H1 (cell line): ENCODE data around the gene ABTB1. TPM values are rescaled to one million over a fixed set of nuclear protein-coding genes. Genes with fewer than 3 reads are reported as not detected.

Experiments used
- CTCF ChIA-PET: fragments of 300-600 bp; sonication (Branson Sonifier 250); formaldehyde crosslinking; loops from one replicate; lab custom pipeline; 2021; ENCODE audit not compliant: partially characterized antibody; lab: Charles Lee
- POLR2A ChIA-PET: fragments of 300-600 bp; sonication (Branson Sonifier 250); formaldehyde crosslinking; loops from one replicate; lab custom pipeline; 2021; ENCODE audit warnings: inconsistent platforms; ENCODE audit not compliant: partially characterized antibody; lab: Charles Lee
- DNase-seq, 2 experiments: peaks; one replicate each; pipeline versions ENCODE4 v3.0.0 to v3.0.0-alpha.2; 2010 to 2022; ENCODE audit warnings: low spot score in 2 of 2, low read depth in 1 of 2, mixed read lengths in 1 of 2
- FAIRE-seq: peaks from 2 replicates; lab custom pipeline; 2011; peaks lifted over from hg19 to GRCh38; lab: Jason Lieb, UNC
- H2AFZ ChIP-seq: 2 replicates; pipeline ENCODE4 v1.8.1; 2012; ENCODE audit warnings: low read length, inconsistent platforms
- H2AK5ac ChIP-seq: 2 replicates; pipeline ENCODE4 v1.6.1; 2013; ENCODE audit warnings: low read depth, low read length
- H2BK120ac ChIP-seq: replicated peaks from 2 replicates; pipeline ENCODE3; 2013; ENCODE audit warnings: low read depth, low read length, inconsistent platforms
- H2BK12ac ChIP-seq: 2 replicates; pipeline ENCODE4 v1.6.1; 2013; ENCODE audit warnings: low read depth, low read length
- H2BK15ac ChIP-seq: 2 replicates; pipeline ENCODE4 v1.6.1; 2013; ENCODE audit warnings: low read length
- H2BK20ac ChIP-seq: 2 replicates; pipeline ENCODE4 v1.6.1; 2013; ENCODE audit warnings: low read length
- H2BK5ac ChIP-seq: 2 replicates; pipeline ENCODE4 v1.6.1; 2013; ENCODE audit warnings: low read depth, low read length
- H3K14ac ChIP-seq: 2 replicates; pipeline ENCODE4 v1.6.1; 2013; ENCODE audit warnings: inconsistent platforms; ENCODE audit not compliant: insufficient read length
- H3K18ac ChIP-seq: 2 replicates; pipeline ENCODE4 v1.6.1; 2013; ENCODE audit warnings: low read length; ENCODE audit errors: extremely low read depth
- H3K23ac ChIP-seq: 2 replicates; pipeline ENCODE4 v1.6.1; 2013; ENCODE audit warnings: inconsistent platforms; ENCODE audit not compliant: insufficient read length
- H3K23me2 ChIP-seq: 2 replicates; pipeline ENCODE4 v1.6.1; 2013; ENCODE audit warnings: low read depth, low read length
- H3K27ac ChIP-seq: 2 replicates; pipeline ENCODE4 v1.6.1; 2011; ENCODE audit warnings: low read depth, low read length, inconsistent platforms
- H3K27me3 ChIP-seq, 4 experiments: replicated peaks in 1 of 4; 1 replicate in 1 of 4; 2 replicates in 3 of 4; pipeline versions ENCODE4 v1.6.1 to v1.8.1; 2011 to 2013; ENCODE audit warnings: low read length in 3 of 4, mild to moderate bottlenecking in 3 of 4, inconsistent platforms in 2 of 4, mixed read lengths in 2 of 4, moderate library complexity in 1 of 4; ENCODE audit not compliant: control insufficient read depth in 3 of 4, insufficient read depth in 3 of 4; ENCODE audit errors: extremely low read depth in 1 of 4
- H3K36me3 ChIP-seq, 4 experiments: 2 replicates each; pipeline versions ENCODE4 v1.6.1 to v1.8.1; 2011 to 2013; ENCODE audit warnings: mild to moderate bottlenecking in 4 of 4, low read length in 3 of 4, moderate library complexity in 2 of 4, control low read depth in 1 of 4, inconsistent platforms in 1 of 4; ENCODE audit not compliant: insufficient read depth in 4 of 4, control insufficient read depth in 2 of 4
- H3K4ac ChIP-seq: replicated peaks from 2 replicates; pipeline ENCODE3; 2013; ENCODE audit warnings: low read length, low read depth, mixed read lengths, inconsistent platforms; ENCODE audit not compliant: insufficient read length
- H3K4me1 ChIP-seq, 4 experiments: replicated peaks in 1 of 4; 1 replicate in 1 of 4; 2 replicates in 3 of 4; pipeline versions ENCODE4 v1.6.1 to v1.8.1; 2011 to 2013; ENCODE audit warnings: low read length in 3 of 4, inconsistent platforms in 2 of 4, mixed read lengths in 1 of 4; ENCODE audit not compliant: insufficient read depth in 4 of 4, control insufficient read depth in 3 of 4
- H3K4me2 ChIP-seq, 2 experiments: 2 replicates each; pipeline versions ENCODE4 v1.6.1 to v1.8.1; 2011 to 2013; ENCODE audit warnings: low read depth in 2 of 2, low read length in 2 of 2, control low read depth in 1 of 2, inconsistent platforms in 1 of 2, mild to moderate bottlenecking in 1 of 2; ENCODE audit not compliant: insufficient read depth in 1 of 2
- H3K4me3 ChIP-seq, 4 experiments: fragments of 200-600, 300-600 bp in 1 of 4; sonication (generic), shearing (Covaris generic), sonication (Bioruptor Twin) in 1 of 4; 2 replicates each; pipeline versions ENCODE4 v1.5.1 to v1.8.1; 2011 to 2016; ENCODE audit warnings: low read length in 4 of 4, low read depth in 3 of 4, control low read depth in 2 of 4, inconsistent platforms in 2 of 4, mild to moderate bottlenecking in 2 of 4, mixed read lengths in 1 of 4, moderate library complexity in 1 of 4; ENCODE audit not compliant: insufficient read depth in 2 of 4; ENCODE audit errors: extremely low read depth in 1 of 4
- H3K56ac ChIP-seq: replicated peaks from 2 replicates; pipeline ENCODE3; 2013; ENCODE audit warnings: low read depth, mild to moderate bottlenecking, mixed read lengths, low read length, inconsistent platforms; ENCODE audit not compliant: insufficient read length
- H3K79me1 ChIP-seq: 2 replicates; pipeline ENCODE4 v1.6.1; 2013; ENCODE audit warnings: low read depth, low read length, control low read depth
- H3K79me2 ChIP-seq, 2 experiments: 2 replicates each; pipeline versions ENCODE4 v1.6.1 to v1.8.1; 2012 to 2013; ENCODE audit warnings: low read length in 2 of 2, mild to moderate bottlenecking in 2 of 2, inconsistent platforms in 1 of 2; ENCODE audit not compliant: insufficient read depth in 2 of 2, control insufficient read depth in 1 of 2
- H3K9ac ChIP-seq, 4 experiments: replicated peaks in 1 of 4; 1 replicate in 1 of 4; 2 replicates in 3 of 4; pipeline versions ENCODE4 v1.6.1 to v1.8.1; 2011 to 2013; ENCODE audit warnings: low read depth in 3 of 4, low read length in 3 of 4, control low read depth in 2 of 4, mild to moderate bottlenecking in 2 of 4, moderate library complexity in 2 of 4, inconsistent platforms in 1 of 4; ENCODE audit errors: extremely low read depth in 1 of 4
- H3K9me3 ChIP-seq, 2 experiments: 2 replicates each; pipeline versions ENCODE4 v1.6.1 to v1.8.1; 2012 to 2013; ENCODE audit warnings: mild to moderate bottlenecking in 2 of 2, moderate library complexity in 2 of 2, control low read depth in 1 of 2, inconsistent platforms in 1 of 2, low read depth in 1 of 2, low read length in 1 of 2, mixed read lengths in 1 of 2; ENCODE audit not compliant: insufficient read depth in 2 of 2
- H4K20me1 ChIP-seq, 2 experiments: replicated peaks in 1 of 2; 2 replicates each; pipeline versions ENCODE3 to v1.8.1; 2011 to 2013; ENCODE audit warnings: inconsistent platforms in 2 of 2, low read length in 2 of 2, mild to moderate bottlenecking in 1 of 2; ENCODE audit not compliant: insufficient read depth in 2 of 2, control insufficient read depth in 1 of 2
- H4K5ac ChIP-seq: 2 replicates; pipeline ENCODE4 v1.6.1; 2013; ENCODE audit warnings: low read length, low read depth, mixed read lengths, inconsistent platforms; ENCODE audit not compliant: insufficient read length
- H4K8ac ChIP-seq: 2 replicates; pipeline ENCODE4 v1.8.0; 2013; ENCODE audit warnings: mild to moderate bottlenecking, moderate library complexity, low read length, inconsistent platforms; ENCODE audit not compliant: insufficient read depth; ENCODE audit errors: extremely low read depth
- H4K91ac ChIP-seq: replicated peaks from 2 replicates; pipeline ENCODE3; 2013; ENCODE audit warnings: low read length, mixed read lengths, inconsistent platforms; ENCODE audit not compliant: insufficient read length
- CEBPB ChIP-seq: IDR thresholded peaks from 2 replicates; pipeline ENCODE4 v1.6.1; 2012; ENCODE audit warnings: low read depth, low read length
- CREB1 ChIP-seq: IDR thresholded peaks from 2 replicates; pipeline ENCODE4 v1.6.1; 2012; ENCODE audit warnings: inconsistent platforms
- JUN ChIP-seq: IDR thresholded peaks from 2 replicates; pipeline ENCODE4 v1.6.1; 2011; ENCODE audit warnings: low read depth, mild to moderate bottlenecking, improper control_type of control experiment, low read length
- KDM1A ChIP-seq: fragments of 200-600, 300-600 bp; sonication (generic); IDR thresholded peaks from 2 replicates; pipeline ENCODE4 v1.7.1; 2016; ENCODE audit warnings: mild to moderate bottlenecking, low read length, borderline replicate concordance
- RBBP5 ChIP-seq: IDR thresholded peaks from 2 replicates; pipeline ENCODE4 v1.7.1; 2012; ENCODE audit warnings: low read depth, mild to moderate bottlenecking, inconsistent platforms, low read length, moderate library complexity, borderline replicate concordance
- SIN3A ChIP-seq, 2 experiments: IDR thresholded peaks in 1 of 2; conservative IDR thresholded peaks in 1 of 2; 2 replicates each; pipeline ENCODE4 v1.6.1; 2011 to 2012; ENCODE audit warnings: low read length in 2 of 2, improper control_type of control experiment in 1 of 2, low read depth in 1 of 2, mild to moderate bottlenecking in 1 of 2
- SIX5 ChIP-seq: IDR thresholded peaks from 2 replicates; pipeline ENCODE4 v1.6.1; 2011; ENCODE audit warnings: mild to moderate bottlenecking, low read depth, low read length
- TBP ChIP-seq: IDR thresholded peaks from 2 replicates; pipeline ENCODE4 v1.6.1; 2011; ENCODE audit warnings: low read depth, low read length, improper control_type of control experiment
- YY1 ChIP-seq: IDR thresholded peaks from 2 replicates; pipeline ENCODE4 v1.6.1; 2011; ENCODE audit warnings: low read depth, mild to moderate bottlenecking, low read length
- WGBS, 2 experiments: shearing (Covaris generic) in 1 of 2; methylation state at CpG; one replicate each; pipeline versions ENCODE4 v1.1.6 to v1.1.7; 2013 to 2015; ENCODE audit warnings: low lambda C conversion rate in 2 of 2, mixed read lengths in 2 of 2, inconsistent platforms in 1 of 2, low coverage in 1 of 2, missing lambda C conversion rate in 1 of 2; ENCODE audit not compliant: insufficient replicate concordance in 2 of 2, insufficient coverage in 1 of 2, insufficient read length in 1 of 2; ENCODE audit errors: extremely low coverage in 1 of 2, missing lambda C conversion rate in 1 of 2; 5-methylcytosine and 5-hydroxymethylcytosine counted together
- polyA plus RNA-seq, 7 experiments: library from polyadenylated mRNA; depleted of rRNA in 3 of 7; stranded (reverse) in 5 of 7; unstranded in 2 of 7; fragments of >200 nt in 5 of 7; fragments of 200-250 nt in 2 of 7; gene quantifications; 1 replicate in 5 of 7; 2 replicates in 1 of 7; 4 replicates in 1 of 7; pipeline versions ENCODE4 v1.2.1 to v1.2.3, GENCODE V29; 2011 to 2013; ENCODE audit warnings: missing spikeins in 2 of 7, mixed read lengths in 2 of 7
- total RNA-seq: library from RNA; stranded (reverse); fragmentation: NEBNext Ultra II Directional; extraction: Animal tissue kit (Norgen Biotek cat#: 25700); gene quantifications from 2 replicates; pipeline ENCODE4 v1.2.1, GENCODE V29; 2021
- TF ChIP-seq, protein P1 (sequence below): IDR thresholded peaks from 2 replicates; pipeline ENCODE4 v1.6.1; 2011; ENCODE audit warnings: low read depth, mild to moderate bottlenecking, low read length; ENCODE audit not compliant: insufficient read depth
- TF ChIP-seq, protein P2 (sequence below): IDR thresholded peaks from 2 replicates; pipeline ENCODE4 v1.6.1; 2012; ENCODE audit warnings: inconsistent platforms

Gene ABTB1
- total and polyA plus RNA-seq, 2 of the 8 experiments (the other 6 are each of a cell fraction or from before 2014, with no cell fraction given), result 7.1 to 9.4 TPM

DNA sequence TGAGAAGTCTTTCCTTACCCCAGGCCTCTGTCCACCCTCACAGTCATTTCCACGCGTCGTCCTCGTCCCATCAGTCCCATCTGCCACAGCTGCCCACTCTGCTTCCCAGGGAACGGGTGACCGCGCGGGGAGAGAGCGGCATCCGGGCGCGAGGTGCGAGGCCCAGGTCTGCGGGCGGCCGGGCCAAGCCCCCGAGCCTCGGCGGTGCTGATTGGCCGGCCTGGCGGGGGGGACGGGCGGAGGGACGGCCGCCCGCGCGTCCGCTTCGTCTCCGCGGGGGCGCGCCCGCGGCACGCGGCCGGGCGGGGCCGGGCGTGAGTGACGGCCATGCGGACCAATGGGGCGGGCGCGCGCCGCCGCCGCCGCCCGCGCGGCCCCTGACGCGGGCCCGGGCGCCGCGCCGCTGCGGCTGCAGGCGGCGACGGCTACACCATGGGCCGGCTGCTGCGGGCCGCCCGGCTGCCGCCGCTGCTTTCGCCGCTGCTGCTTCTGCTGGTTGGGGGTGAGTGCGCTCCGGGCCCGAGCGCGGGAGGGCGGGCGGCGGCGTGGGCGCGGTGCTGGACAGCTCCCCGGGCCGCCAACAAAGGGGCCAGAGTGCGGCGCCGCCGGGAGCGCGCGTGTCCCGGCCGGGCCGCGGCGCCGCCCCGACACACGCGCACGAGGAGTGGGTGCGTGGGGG, 43.8 kb upstream of the ABTB1 start, which contains the start of gene PODXL2:
Gene PODXL2, plus strand, starts transcription at position 398 of the 679 bp plus-strand sequence. Its CDS starts 35 bp downstream, at position 433.
- ChIA-PET POLR2A (interaction anchor here (0.7 to 3.8 kb wide), 7 partner anchors 8 to 280 kb away, joined by 3 to 24 read pairs (median 3); partner anchors contain the start of gene MCM2), CTCF (interaction anchor here (1.3 kb wide), 1 partner anchor 42 kb away, joined by 3 read pairs; no protein-coding TSS in a partner anchor)
- Histone ChIP-seq H3K9ac (no peak within 1 kb of the TSS; a peak in 1 of 7 replicates), H3K27me3 (peaks cover 13 to 34% (median 29%) of the 10 kb centered on the region in 4 experiments), H3K4me3 (peak within 1 kb of the TSS; percentile 44 to 72 (median 56)), H2BK5ac (no peak within 1 kb of the TSS), H3K4me1 (peaks cover 0 to 7% (median 3%) of the 10 kb centered on the region in 4 experiments; a peak in 5 of 7 replicates), H3K79me2 (no peaks in the 10 kb centered on the region), H3K36me3 (peaks cover 0 to 6% (median 0%) of the 10 kb centered on the region in 4 experiments; a peak in 2 of 8 replicates), H3K9me3 (peaks cover 7 to 9% of the 10 kb centered on the region in 2 experiments), H4K91ac (peak within 1 kb of the TSS; percentile 61), H4K8ac (peak within 1 kb of the TSS; percentile 40; the same call in 1 of the 2 replicates), H2BK120ac (no peak within 1 kb of the TSS), H3K4ac (no peak within 1 kb of the TSS), H3K56ac (no peak within 1 kb of the TSS), H3K23me2 (peaks cover 3% of the 10 kb centered on the region; the same call in 1 of the 2 replicates), H2BK15ac (no peak within 1 kb of the TSS), H3K27ac (no peak within 1 kb of the TSS), H3K18ac (no peak within 1 kb of the TSS; the same call in 1 of the 2 replicates), H3K23ac (no peak within 1 kb of the TSS), H2AK5ac (no peak within 1 kb of the TSS), H2AFZ (no peak within 1 kb of the TSS), H2BK20ac (no peak within 1 kb of the TSS), H4K5ac (no peak within 1 kb of the TSS), H4K20me1 (peaks cover 6 to 9% of the 10 kb centered on the region in 2 experiments), H2BK12ac (no peak within 1 kb of the TSS; the same call in 1 of the 2 replicates), H3K4me2 (peak within 1 kb of the TSS; percentile 76 to 94), H3K79me1 (no peaks in the 10 kb centered on the region), H3K14ac (no peak within 1 kb of the TSS)
- WGBS, 2 experiments, result 8% methylated on average over 53 of the region's 105 CpGs; no CpG with 5 or more reads in 1 of the 2 experiments
- DNase-seq (peak; percentile 13 to 76), FAIRE-seq (no peak)
- TF ChIP-seq JUN, result no peak
- TF ChIP-seq CEBPB, result no peak
- no peak for TF ChIP-seq SIX5
- TF ChIP-seq YY1, result no peak
- 0 out of 2 replicates have a peak, but pooled peaks have one; percentile 7 for TF ChIP-seq CREB1
- TF ChIP-seq, protein P1, sequence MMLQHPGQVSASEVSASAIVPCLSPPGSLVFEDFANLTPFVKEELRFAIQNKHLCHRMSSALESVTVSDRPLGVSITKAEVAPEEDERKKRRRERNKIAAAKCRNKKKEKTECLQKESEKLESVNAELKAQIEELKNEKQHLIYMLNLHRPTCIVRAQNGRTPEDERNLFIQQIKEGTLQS, result no peak
- peak; percentile 81; the same call in 1 of the 2 replicates for TF ChIP-seq KDM1A
- peak in 1 of 2 experiments; percentile 38; a peak in 1 of 4 replicates for TF ChIP-seq SIN3A (conservative IDR thresholded peaks at IDR 0.05 in 1 of 2, IDR thresholded peaks at IDR 0.05 in 1 of 2; ENCODE audit: low read depth in 1 of 2, low read length in 2 of 2)
- TF ChIP-seq, protein P2, sequence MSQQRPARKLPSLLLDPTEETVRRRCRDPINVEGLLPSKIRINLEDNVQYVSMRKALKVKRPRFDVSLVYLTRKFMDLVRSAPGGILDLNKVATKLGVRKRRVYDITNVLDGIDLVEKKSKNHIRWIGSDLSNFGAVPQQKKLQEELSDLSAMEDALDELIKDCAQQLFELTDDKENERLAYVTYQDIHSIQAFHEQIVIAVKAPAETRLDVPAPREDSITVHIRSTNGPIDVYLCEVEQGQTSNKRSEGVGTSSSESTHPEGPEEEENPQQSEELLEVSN, result peak; percentile 100
- no peak for TF ChIP-seq TBP
- TF ChIP-seq RBBP5, result no peak
